Measurements from ENCODE around the gene PNMA3.

DNA sequence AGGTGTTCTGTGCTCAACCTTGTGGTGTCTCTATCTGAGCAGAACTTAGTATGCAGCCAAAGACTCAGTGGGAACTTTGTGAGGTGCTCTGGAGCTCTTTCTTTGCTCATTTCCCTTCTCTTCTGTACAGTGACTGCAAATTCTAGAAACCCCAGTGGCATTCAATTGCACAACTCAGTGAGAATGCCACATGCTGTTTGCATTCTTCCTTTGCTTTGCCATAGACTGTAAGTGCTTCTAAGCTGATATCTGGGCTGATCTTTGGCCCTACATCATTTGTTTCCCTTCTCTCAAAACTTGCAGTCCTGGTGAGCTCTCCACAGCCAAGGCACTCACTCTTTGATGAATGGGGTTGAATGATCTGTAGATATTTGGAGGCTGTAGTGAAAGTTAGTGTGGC, 7.0 kb downstream of the PNMA3 start:
- TF ChIP-seq EZH2 (IDR thresholded peaks at IDR 0.05; ENCODE audit: low read depth) = no peak
- TF ChIP-seq, protein P1, sequence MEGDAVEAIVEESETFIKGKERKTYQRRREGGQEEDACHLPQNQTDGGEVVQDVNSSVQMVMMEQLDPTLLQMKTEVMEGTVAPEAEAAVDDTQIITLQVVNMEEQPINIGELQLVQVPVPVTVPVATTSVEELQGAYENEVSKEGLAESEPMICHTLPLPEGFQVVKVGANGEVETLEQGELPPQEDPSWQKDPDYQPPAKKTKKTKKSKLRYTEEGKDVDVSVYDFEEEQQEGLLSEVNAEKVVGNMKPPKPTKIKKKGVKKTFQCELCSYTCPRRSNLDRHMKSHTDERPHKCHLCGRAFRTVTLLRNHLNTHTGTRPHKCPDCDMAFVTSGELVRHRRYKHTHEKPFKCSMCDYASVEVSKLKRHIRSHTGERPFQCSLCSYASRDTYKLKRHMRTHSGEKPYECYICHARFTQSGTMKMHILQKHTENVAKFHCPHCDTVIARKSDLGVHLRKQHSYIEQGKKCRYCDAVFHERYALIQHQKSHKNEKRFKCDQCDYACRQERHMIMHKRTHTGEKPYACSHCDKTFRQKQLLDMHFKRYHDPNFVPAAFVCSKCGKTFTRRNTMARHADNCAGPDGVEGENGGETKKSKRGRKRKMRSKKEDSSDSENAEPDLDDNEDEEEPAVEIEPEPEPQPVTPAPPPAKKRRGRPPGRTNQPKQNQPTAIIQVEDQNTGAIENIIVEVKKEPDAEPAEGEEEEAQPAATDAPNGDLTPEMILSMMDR (conservative IDR thresholded peaks at IDR 0.05) = no peak

Measured in PC-9 (cell line).